Motor neuron (in vitro differentiated cells): ENCODE results near the gene CD180. TPM values are rescaled to one million over a fixed set of nuclear protein-coding genes. Genes with fewer than 3 reads are reported as not detected.
A peak's percentile ranks its signal among the peaks of the same experiment; 100 is the strongest.

ENCODE experiments used
- ATAC-seq, 8 experiments: fragments of 200-7000 bp; cut with Tn5 transposase; replicated peaks in 6 of 8; 2 replicates each; pipeline ENCODE4 v1.8.0; 2021; ENCODE audit warnings: mild to moderate bottlenecking in 8 of 8, moderate library complexity in 8 of 8
- H3K27ac ChIP-seq, 2 donors: fragments of 250-450 bp; sonication (Bioruptor Pico); 2 replicates each; pipeline ENCODE4 v1.9.0; 2021; ENCODE audit warnings: antibody characterized with exemption in 2 of 2, mild to moderate bottlenecking in 2 of 2, moderate library complexity in 1 of 2
- H3K4me1 ChIP-seq, 2 donors: fragments of 250-450 bp; sonication (Bioruptor Pico); replicated peaks in 1 of 2; 2 replicates each; pipeline ENCODE4 v1.6.1; 2021; ENCODE audit warnings: antibody characterized with exemption in 2 of 2, mild to moderate bottlenecking in 2 of 2, moderate library complexity in 1 of 2
- H3K4me3 ChIP-seq, 5 donors: fragments of 250-450 bp; sonication (Bioruptor Pico); 2 replicates each; pipeline ENCODE4 v1.9.0; 2021; ENCODE audit warnings: antibody characterized with exemption in 5 of 5, mild to moderate bottlenecking in 5 of 5, moderate library complexity in 4 of 5
- WGBS, 10 experiments: fragments of 450-650 bp; shearing (Covaris generic); methylation state at CpG; one replicate each; pipeline ENCODE4 v1.0.0; 2022; 5-methylcytosine and 5-hydroxymethylcytosine counted together
- in situ Hi-C, 9 experiments: fragments of 400-800 bp; cut with MboI; loops; one replicate each; pipeline ENCODE4 v1.15.0; 2021; ENCODE audit warnings: low sequenced_read_pairs in 9 of 9, low pct_unique_long_range_greater_than_20kb in 2 of 9; ENCODE audit not compliant: unreplicated experiment in 9 of 9
- total RNA-seq, 8 experiments: library from RNA; unstranded; fragments of 300-600 nt; gene quantifications; 2 replicates each; pipeline versions ENCODE4 v1.2.3 to v1.2.4, GENCODE V29; 2022

The CD180 gene
- total RNA-seq, 8 experiments from 2014 or later, result under 0.01 to 13.4 (median 0.24) TPM

DNA sequence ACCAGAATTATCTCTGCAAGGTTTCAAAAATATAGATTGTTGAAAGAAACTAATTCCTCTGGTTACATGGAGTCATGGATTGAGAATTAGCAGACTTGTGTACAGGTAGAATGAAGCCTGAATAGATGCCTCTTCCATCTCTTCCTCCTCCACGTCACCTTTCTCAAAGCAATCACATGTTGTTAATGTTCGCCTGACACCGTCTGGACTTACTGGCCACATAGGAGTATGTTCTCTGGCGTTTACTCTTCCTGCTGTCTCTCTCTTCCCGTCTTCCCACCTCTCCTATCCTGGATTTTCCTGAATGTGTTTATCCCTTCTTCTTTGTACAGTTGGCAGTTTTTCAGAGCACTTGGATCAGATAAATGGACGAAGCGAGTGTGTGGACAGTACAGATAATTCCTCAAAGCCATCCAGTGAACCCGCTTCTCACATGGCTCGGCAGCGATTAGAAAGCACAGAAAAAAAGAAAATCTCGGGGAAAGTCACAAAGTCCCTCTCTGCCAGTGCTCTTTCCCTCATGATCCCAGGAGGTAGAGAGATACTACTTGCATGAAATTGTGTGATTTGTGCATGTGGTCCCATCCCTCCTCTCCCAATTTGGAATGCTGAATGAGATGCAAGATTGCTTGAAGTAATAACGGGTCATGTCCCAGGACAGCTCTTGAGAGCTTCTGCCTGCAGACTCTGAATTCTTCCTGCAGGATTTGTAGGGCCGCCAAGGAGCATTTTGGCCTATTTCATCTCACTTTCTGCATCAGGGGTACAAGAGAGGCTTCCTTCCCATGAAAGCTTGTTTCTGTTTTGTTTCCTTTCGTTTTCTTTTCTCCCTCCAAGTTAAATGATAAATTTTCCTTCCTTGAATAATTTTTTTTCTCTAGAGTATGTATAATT, 47.3 kb downstream of the CD180 start:
- Histone ChIP-seq H3K27ac (no peak overlapping the region), H3K4me1 (peaks cover 0 to 10% of the 10 kb centered on the region in 2 donors), H3K4me3 (no peak overlapping the region)
- WGBS, 10 experiments, result 71 to 95% (median 91%) methylated on average over 6 to 14 of the region's 14 CpGs
- in situ Hi-C loops, result loop anchor here in 2 of 9 experiments (25.0 kb wide), 2 partner anchors 162 to 337 kb away; no protein-coding TSS in a partner anchor
- ATAC-seq, result no peak

- peak in 3 of 8 experiments; percentile 33 to 96 (median 88) for ATAC-seq
- Histone ChIP-seq H3K4me1 (peaks cover 0 to 10% of the 10 kb centered on the region in 2 donors), H3K4me3 (no peak overlapping the region), H3K27ac (no peak overlapping the region)
- in situ Hi-C loops, result loop anchor here in 2 of 9 experiments (25.0 kb wide), 2 partner anchors 160 to 335 kb away; no protein-coding TSS in a partner anchor
- 69 to 100% (median 91%) methylated on average over 1 to 3 of the region's 3 CpGs; no CpG with 5 or more reads in 3 of the 10 experiments for WGBS, 10 experiments
Observed at GRCh38 chr5:67147760-67148159, 48.8 kb downstream of the CD180 start.

GRCh38 chr5:67146981-67147380, 49.6 kb downstream of the CD180 start:
- WGBS, 10 experiments, result 67 to 100% (median 90%) methylated on average over 1 to 4 of the region's 4 CpGs
- no peak for ATAC-seq
- in situ Hi-C loops, result loop anchor here in 2 of 9 experiments (25.0 kb wide), 2 partner anchors 160 to 335 kb away; no protein-coding TSS in a partner anchor
- H3K4me3 ChIP-seq, result no peak overlapping the region
- no peak overlapping the region for H3K27ac ChIP-seq
- H3K4me1 ChIP-seq, result peaks cover 0 to 10% of the 10 kb centered on the region in 2 donors

DNA sequence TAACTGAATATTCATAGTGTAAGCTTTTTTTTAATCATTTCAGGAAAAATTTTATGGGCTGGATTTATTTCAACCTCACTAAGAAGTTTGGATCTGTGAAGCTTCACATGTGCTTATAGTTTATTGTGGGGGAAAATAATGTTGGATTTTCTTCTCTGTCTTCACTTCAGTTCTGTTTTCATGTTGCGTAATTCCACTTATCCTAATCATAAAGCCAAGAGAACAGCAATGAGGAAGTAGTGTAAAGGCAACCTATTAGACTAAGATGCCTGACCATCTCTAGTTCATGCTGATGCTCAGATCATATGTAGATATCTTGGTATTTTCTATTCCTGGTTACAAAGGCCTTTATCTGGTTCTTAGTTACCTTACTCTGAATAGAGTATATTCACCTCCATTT, 50.0 kb downstream of the CD180 start:
- ATAC-seq, result no peak
- 67 to 100% (median 94%) methylated on average over 1 of the region's 1 CpG; no CpG with 5 or more reads in 3 of the 10 experiments for WGBS, 10 experiments

DNA sequence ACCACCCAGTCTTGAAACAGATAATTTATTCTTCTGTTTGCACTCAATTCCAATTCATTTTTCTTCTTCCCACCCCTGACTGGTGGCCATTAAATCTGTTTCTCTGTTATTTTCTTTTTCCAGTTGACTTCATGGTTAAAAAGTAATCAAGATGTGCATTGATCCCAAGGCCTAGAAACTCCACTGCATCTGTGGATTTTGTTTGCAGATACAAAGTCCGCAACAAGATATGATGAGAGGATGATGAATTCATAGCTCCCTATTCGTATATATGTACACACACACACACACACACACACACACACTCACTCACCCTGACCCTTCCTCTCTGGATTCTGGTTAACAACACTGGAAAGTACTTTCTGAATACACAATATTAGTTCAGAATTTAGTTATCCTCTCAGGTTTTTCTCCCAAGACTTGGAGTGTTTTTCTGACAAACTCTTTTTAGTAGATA, 52.4 kb downstream of the CD180 start:
- in situ Hi-C loops, result loop anchor here in 2 of 9 experiments (25.0 kb wide), 2 partner anchors 157 to 332 kb away; no protein-coding TSS in a partner anchor

More for the DNA sequence above, 50.0 kb downstream of the CD180 start:
- peaks cover 0 to 10% of the 10 kb centered on the region in 2 donors for H3K4me1 ChIP-seq
- H3K4me3 ChIP-seq, result no peak overlapping the region
- in situ Hi-C loops, result loop anchor here in 2 of 9 experiments (25.0 kb wide), 2 partner anchors 159 to 334 kb away; no protein-coding TSS in a partner anchor
- no peak overlapping the region for H3K27ac ChIP-seq

GRCh38 chr5:67143549-67143948, 53.0 kb downstream of the CD180 start:
- Histone ChIP-seq H3K4me1 (peaks cover 0 to 10% of the 10 kb centered on the region in 2 donors), H3K27ac (no peak overlapping the region), H3K4me3 (no peak overlapping the region)
- in situ Hi-C loops, result loop anchor here in 2 of 9 experiments (25.0 kb wide), 2 partner anchors 156 to 331 kb away; no protein-coding TSS in a partner anchor
- no peak for ATAC-seq
- WGBS, 10 experiments, result 83 to 100% (median 100%) methylated on average over 1 to 2 of the region's 2 CpGs; no CpG with 5 or more reads in 3 of the 10 experiments

More for the DNA sequence above, 52.4 kb downstream of the CD180 start:
- peaks cover 0 to 10% of the 10 kb centered on the region in 2 donors for H3K4me1 ChIP-seq
- ATAC-seq, result no peak
- 74 to 100% (median 100%) methylated on average over 1 to 2 of the region's 2 CpGs; no CpG with 5 or more reads in 7 of the 10 experiments for WGBS, 10 experiments
- no peak overlapping the region for H3K27ac ChIP-seq
- no peak overlapping the region for H3K4me3 ChIP-seq

DNA sequence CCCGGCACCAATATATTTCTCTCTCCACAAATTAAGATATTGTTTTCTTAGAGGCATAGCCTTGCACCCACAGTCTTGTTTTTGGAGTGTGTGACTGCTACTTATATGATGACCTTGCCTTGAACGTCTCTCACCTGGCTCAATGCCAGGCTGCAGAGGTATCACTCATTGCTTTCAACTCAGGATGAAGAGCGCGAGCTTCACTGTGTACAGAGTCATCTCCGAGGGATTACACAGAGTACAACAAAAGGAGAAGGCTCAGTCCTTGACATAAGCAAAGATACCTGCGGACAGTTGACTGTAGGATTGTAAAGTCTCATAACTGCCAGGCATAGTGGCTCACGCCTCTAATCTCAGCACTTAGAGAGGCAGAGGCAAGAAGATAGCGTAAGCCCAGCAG, 53.8 kb downstream of the CD180 start:
- H3K4me3 ChIP-seq, result no peak overlapping the region
- 40 to 98% (median 87%) methylated on average over 1 to 7 of the region's 8 CpGs for WGBS, 10 experiments
- H3K27ac ChIP-seq, result no peak overlapping the region
- no peak for ATAC-seq
- peaks cover 0 to 10% of the 10 kb centered on the region in 2 donors for H3K4me1 ChIP-seq
- in situ Hi-C loops, result loop anchor here in 2 of 9 experiments (25.0 kb wide), 2 partner anchors 156 to 331 kb away; no protein-coding TSS in a partner anchor

DNA sequence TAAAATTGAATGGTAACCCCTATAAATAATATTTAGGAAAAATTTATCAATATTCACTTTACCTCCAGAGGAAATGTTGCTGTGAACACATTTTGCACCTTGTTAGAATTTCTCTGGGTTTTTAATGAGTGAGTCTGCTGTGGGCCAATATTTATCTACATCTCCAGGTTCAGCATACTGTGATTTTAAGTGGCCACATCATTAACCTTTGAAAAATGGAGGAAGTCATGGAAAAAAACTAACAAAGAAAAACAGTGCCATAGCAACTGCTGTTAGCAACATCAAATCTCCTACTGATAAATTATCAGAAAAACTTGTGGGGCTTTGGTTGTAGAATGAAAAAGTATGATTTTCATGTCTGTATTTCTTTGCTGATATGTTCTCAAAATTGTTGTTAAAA, 55.0 kb downstream of the CD180 start:
- in situ Hi-C loops, result loop anchor here in 2 of 9 experiments (25.0 kb wide), 2 partner anchors 154 to 329 kb away; no protein-coding TSS in a partner anchor
- H3K4me1 ChIP-seq, result peaks cover 0 to 2% of the 10 kb centered on the region in 2 donors
- no peak for ATAC-seq
- no peak overlapping the region for H3K27ac ChIP-seq
- no peak overlapping the region for H3K4me3 ChIP-seq

- ATAC-seq, result no peak
- in situ Hi-C loops, result loop anchor here in 2 of 9 experiments (25.0 kb wide), 2 partner anchors 153 to 328 kb away; no protein-coding TSS in a partner anchor
- H3K27ac ChIP-seq, result no peak overlapping the region
- H3K4me1 ChIP-seq, result peaks cover 0 to 5% of the 10 kb centered on the region in 2 donors
- WGBS, 10 experiments, result 60 to 100% (median 100%) methylated on average over 1 to 3 of the region's 4 CpGs; no CpG with 5 or more reads in 5 of the 10 experiments
- no peak overlapping the region for H3K4me3 ChIP-seq
Observed at GRCh38 chr5:67140413-67140812, 56.2 kb downstream of the CD180 start.

DNA sequence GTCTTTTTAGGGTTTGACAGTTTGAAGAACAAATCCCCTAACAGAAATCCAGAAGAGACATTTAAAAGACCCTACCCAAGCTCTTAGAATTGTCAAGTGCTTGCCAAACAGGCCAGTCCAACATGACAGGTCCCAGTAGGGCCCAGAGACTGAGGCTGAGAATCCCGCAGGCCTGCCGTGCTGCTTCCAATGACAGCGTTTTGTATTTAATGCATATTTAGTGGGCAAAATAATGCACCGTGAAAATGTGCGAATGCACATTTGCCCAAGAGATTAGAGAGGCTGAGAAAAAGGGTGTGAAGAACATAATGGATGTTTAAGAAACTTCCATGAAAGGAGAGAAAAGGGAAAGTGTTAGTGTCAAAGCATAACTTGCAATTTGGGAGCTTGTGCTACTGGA, 57.6 kb downstream of the CD180 start:
- 0 to 100% (median 90%) methylated on average over 1 to 5 of the region's 5 CpGs; no CpG with 5 or more reads in 3 of the 10 experiments for WGBS, 10 experiments
- peak in 1 of 8 experiments; percentile 74 for ATAC-seq
- in situ Hi-C loops, result loop anchor here in 2 of 9 experiments (25.0 kb wide), 2 partner anchors 152 to 327 kb away; no protein-coding TSS in a partner anchor
- peaks cover 0 to 15% of the 10 kb centered on the region in 2 donors for H3K4me1 ChIP-seq
- H3K4me3 ChIP-seq, result no peak overlapping the region
- no peak overlapping the region for H3K27ac ChIP-seq

DNA sequence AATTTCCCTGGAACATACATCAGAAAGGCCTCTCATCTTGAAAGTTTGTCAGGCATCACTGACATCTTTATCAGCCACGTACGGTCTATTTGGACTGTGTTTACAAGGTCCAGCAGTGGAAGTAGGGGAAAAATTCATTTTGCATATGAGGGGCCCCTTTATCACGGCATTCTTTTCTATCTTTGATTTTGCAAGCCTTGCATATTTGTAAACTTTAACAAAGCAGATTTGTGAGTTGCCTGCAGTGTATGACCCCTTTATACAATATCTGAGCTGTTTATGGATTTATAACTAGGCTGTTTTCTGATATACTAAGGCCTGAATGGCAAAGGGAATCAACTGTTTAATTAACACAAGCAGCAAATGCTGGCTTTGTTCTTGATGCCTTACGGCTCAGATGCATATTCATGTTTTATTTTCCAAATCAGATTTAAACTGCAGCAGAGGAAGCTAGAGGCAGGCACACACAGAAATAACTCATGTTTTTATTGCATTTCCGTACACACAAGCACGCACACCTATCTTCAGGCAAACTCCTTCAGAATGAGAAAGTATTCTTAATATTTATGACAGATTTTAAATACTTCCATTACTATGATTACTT, 61.1 kb downstream of the CD180 start:
- ATAC-seq, result peak in 1 of 8 experiments; percentile 68
- H3K4me1 ChIP-seq, result peaks cover 6 to 28% of the 10 kb centered on the region in 2 donors
- H3K4me3 ChIP-seq, result no peak overlapping the region
- in situ Hi-C loops, result loop anchor here in 2 of 9 experiments (25.0 kb wide), 2 partner anchors 148 to 323 kb away; no protein-coding TSS in a partner anchor
- H3K27ac ChIP-seq, result no peak overlapping the region
- WGBS, 10 experiments, result 7 to 100% (median 89%) methylated on average over 3 to 6 of the region's 6 CpGs

DNA sequence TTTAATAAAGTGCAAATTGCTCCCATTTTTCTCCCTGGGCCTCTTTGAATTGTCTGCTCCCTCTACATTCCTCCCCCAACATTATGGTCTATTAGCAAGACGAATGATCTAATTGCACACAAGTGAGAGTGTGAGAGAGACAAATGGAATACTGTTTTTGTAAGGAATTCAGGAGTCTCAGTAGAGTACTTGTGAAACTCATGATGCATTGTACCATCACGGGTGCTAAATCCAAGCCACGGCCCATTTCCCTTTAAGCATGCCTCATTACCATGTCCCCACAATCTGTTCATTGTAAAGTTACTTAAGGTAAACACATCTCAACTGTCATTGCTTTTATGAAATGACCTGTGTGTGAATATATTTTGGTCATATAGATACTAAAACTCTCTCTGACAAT, 62.8 kb downstream of the CD180 start:
- ATAC-seq, result peak in 3 of 8 experiments; percentile 26 to 43 (median 37)
- Histone ChIP-seq H3K27ac (no peak overlapping the region), H3K4me1 (peaks cover 6 to 28% of the 10 kb centered on the region in 2 donors), H3K4me3 (no peak overlapping the region)
- in situ Hi-C loops, result loop anchor here in 2 of 9 experiments (25.0 kb wide), 2 partner anchors 146 to 321 kb away; no protein-coding TSS in a partner anchor
- WGBS, 10 experiments, result 0 to 85% (median 62%) methylated on average over 1 to 3 of the region's 3 CpGs; no CpG with 5 or more reads in 2 of the 10 experiments
